Caco-2 (cell line): ENCODE measurements around the gene GLIS1. TPM values are rescaled to one million over a fixed set of nuclear protein-coding genes. Genes with fewer than 3 reads are reported as not detected.

Source experiments
- BruUV-seq: library from RNA; stranded (reverse); fragments of 400-500 nt; replicated peaks from 2 replicates; lab custom pipeline; 2021; lab: Mats Ljungman, UMichigan
- CTCF ChIA-PET: fragments of 300-600 bp; sonication (Branson Sonifier 250); formaldehyde crosslinking; loops from one replicate; lab custom pipeline; 2022; ENCODE audit warnings: antibody characterized with exemption; lab: Charles Lee
- POLR2A ChIA-PET: fragments of 300-600 bp; sonication (Branson Sonifier 250); formaldehyde crosslinking; loops from one replicate; lab custom pipeline; 2022; ENCODE audit warnings: antibody characterized with exemption; lab: Charles Lee
- DNase-seq, 2 experiments: peaks; one replicate each; pipeline versions ENCODE4 v3.0.0 to v3.0.0-alpha.2; 2020 to 2022
- H3K27me3 ChIP-seq: replicated peaks from 2 replicates; pipeline ENCODE4 v1.6.0; 2011; ENCODE audit warnings: low read length; ENCODE audit not compliant: control insufficient read depth, insufficient read depth
- H3K36me3 ChIP-seq: 2 replicates; pipeline ENCODE4 v1.5.1; 2011; ENCODE audit warnings: low read length; ENCODE audit not compliant: control insufficient read depth, insufficient read depth
- H3K4me1 ChIP-seq: fragments of 250-450 bp; sonication (Bioruptor Pico); 2 replicates; pipeline ENCODE4 v1.5.1; 2020; ENCODE audit warnings: mild to moderate bottlenecking
- H3K4me3 ChIP-seq: 2 replicates; pipeline ENCODE4 v1.5.1; 2011; ENCODE audit warnings: low read depth, mild to moderate bottlenecking, control low read depth, low read length
- H3K9me3 ChIP-seq: fragments of 250-450 bp; sonication (Bioruptor Pico); 2 replicates; pipeline ENCODE4 v1.5.1; 2020; ENCODE audit warnings: mild to moderate bottlenecking, moderate library complexity
- H3K27ac Mint-ChIP-seq: one replicate; pipeline ENCODE4 v1.8.0; 2022; ENCODE audit warnings: mixed read lengths; ENCODE audit not compliant: unreplicated experiment
- H3K27me3 Mint-ChIP-seq: one replicate; pipeline ENCODE4 v1.8.0; 2022; ENCODE audit warnings: mixed read lengths; ENCODE audit not compliant: insufficient read depth, unreplicated experiment
- H3K36me3 Mint-ChIP-seq: one replicate; pipeline ENCODE4 v1.8.0; 2022; ENCODE audit warnings: mild to moderate bottlenecking, mixed read lengths; ENCODE audit not compliant: insufficient read depth, unreplicated experiment
- H3K4me1 Mint-ChIP-seq: one replicate; pipeline ENCODE4 v1.8.0; 2022; ENCODE audit warnings: low read depth, mixed read lengths; ENCODE audit not compliant: unreplicated experiment
- H3K4me3 Mint-ChIP-seq: one replicate; pipeline ENCODE4 v1.8.0; 2022; ENCODE audit warnings: mild to moderate bottlenecking, moderate library complexity, mixed read lengths; ENCODE audit not compliant: unreplicated experiment
- H3K9me3 Mint-ChIP-seq: one replicate; pipeline ENCODE4 v1.8.0; 2022; ENCODE audit warnings: mixed read lengths; ENCODE audit not compliant: unreplicated experiment
- intact Hi-C: fragments of 100-400 bp; cut with micrococcal nuclease; formaldehyde crosslinking; loops from one replicate; pipeline ENCODE4 v1.10.0; 2022; ENCODE audit not compliant: unreplicated experiment
- total RNA-seq: library from RNA; stranded (reverse); gene quantifications from 2 replicates; pipeline ENCODE4 v1.2.3, GENCODE V29; 2022
- TF ChIP-seq, protein P1 (sequence below), 2 experiments: fragments of 200-600 bp in 1 of 2; IDR thresholded peaks; 1 replicate in 1 of 2; 2 replicates in 1 of 2; pipeline versions ENCODE4 v1.5.1 to v1.8.0; 2011 to 2022; ENCODE audit warnings: antibody characterized with exemption in 1 of 2, control low read depth in 1 of 2, inconsistent platforms in 1 of 2, low read depth in 1 of 2, low read length in 1 of 2, mild to moderate bottlenecking in 1 of 2, moderate library complexity in 1 of 2; ENCODE audit not compliant: insufficient read depth in 1 of 2, severe bottlenecking in 1 of 2, unreplicated experiment in 1 of 2

The GLIS1 gene
- total RNA-seq, 1 experiment from 2014 or later, result not detected

DNA sequence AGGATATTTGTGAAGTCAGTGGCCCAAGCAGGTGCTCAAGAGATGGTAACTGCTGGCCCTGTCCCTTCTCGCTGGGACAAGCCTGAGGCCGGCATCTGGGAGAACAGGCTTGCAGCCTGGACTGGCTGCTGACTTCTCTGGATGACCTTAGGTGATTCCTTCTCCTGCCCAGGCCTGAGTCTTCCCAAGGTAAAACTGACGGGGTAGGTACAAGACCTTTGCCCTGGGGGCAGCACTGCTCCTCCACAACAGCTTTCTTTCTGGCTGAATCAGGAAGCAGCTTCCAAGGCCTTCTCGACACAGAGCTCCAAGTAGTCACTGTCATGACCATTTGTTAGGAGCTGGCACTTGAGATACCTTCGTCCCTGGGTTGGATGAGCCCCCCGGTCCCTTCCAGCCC, 220.2 kb downstream of the GLIS1 start:
- no peaks in the 10 kb centered on the region for H3K27me3 ChIP-seq
- CTCF ChIA-PET, result interaction anchor here (1.7 kb wide), 1 partner anchor 33 kb away, joined by 7 read pairs; no protein-coding TSS in a partner anchor
- TF ChIP-seq, protein P1, sequence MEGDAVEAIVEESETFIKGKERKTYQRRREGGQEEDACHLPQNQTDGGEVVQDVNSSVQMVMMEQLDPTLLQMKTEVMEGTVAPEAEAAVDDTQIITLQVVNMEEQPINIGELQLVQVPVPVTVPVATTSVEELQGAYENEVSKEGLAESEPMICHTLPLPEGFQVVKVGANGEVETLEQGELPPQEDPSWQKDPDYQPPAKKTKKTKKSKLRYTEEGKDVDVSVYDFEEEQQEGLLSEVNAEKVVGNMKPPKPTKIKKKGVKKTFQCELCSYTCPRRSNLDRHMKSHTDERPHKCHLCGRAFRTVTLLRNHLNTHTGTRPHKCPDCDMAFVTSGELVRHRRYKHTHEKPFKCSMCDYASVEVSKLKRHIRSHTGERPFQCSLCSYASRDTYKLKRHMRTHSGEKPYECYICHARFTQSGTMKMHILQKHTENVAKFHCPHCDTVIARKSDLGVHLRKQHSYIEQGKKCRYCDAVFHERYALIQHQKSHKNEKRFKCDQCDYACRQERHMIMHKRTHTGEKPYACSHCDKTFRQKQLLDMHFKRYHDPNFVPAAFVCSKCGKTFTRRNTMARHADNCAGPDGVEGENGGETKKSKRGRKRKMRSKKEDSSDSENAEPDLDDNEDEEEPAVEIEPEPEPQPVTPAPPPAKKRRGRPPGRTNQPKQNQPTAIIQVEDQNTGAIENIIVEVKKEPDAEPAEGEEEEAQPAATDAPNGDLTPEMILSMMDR (IDR thresholded peaks at IDR 0.05; ENCODE audit: insufficient read depth in 1 of 2, low read depth in 1 of 2, low read length in 1 of 2, severe bottlenecking in 1 of 2, unreplicated experiment in 1 of 2), result no peak

DNA sequence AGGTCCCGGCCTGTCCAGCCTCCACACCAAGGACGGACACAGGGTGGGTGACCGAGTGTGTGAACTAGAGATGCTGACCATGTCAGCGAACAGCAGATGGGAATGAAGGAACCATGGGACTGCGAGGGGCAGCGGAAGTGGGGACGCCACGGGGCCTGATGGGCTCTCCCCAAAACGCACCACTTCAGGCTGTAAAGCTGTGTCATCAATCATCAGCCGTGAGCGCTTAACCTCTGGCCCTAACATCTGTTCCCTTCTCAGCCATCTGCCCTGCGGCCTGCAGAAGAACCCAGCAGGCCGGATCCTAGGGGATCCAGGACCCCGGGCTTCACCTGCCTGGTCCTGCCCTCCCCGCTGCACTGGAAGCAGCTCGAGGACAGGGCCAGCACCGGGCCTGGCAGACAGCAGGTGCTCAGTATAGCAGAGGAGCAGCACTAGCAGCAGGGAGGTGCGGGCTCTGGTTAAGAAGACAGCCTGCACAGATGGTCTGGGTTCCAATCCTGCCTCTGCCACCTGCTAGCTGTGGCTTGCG, 221.1 kb downstream of the GLIS1 start:
- Mint-ChIP-seq H3K27ac (no peak overlapping the region), H3K27me3 (no peaks in the 10 kb centered on the region), H3K9me3 (no peaks in the 10 kb centered on the region), H3K4me3 (no peak overlapping the region), H3K4me1 (peaks cover 7% of the 10 kb centered on the region), H3K36me3 (no peaks in the 10 kb centered on the region)
- no peak overlapping the region for H3K4me3 ChIP-seq
- TF ChIP-seq, protein P1 (IDR thresholded peaks at IDR 0.05; ENCODE audit: insufficient read depth in 1 of 2, low read depth in 1 of 2, low read length in 1 of 2, severe bottlenecking in 1 of 2, unreplicated experiment in 1 of 2), result no peak
- no peaks in the 10 kb centered on the region for H3K36me3 ChIP-seq
- BruUV-seq, result no TSS peak
- peaks cover 22% of the 10 kb centered on the region for H3K4me1 ChIP-seq
- no peak for DNase-seq
- no peaks in the 10 kb centered on the region for H3K9me3 ChIP-seq
- CTCF ChIA-PET, result interaction anchor here (0.5 kb wide), 1 partner anchor 76 kb away, joined by 5 read pairs; no protein-coding TSS in a partner anchor
- no peaks in the 10 kb centered on the region for H3K27me3 ChIP-seq
- intact Hi-C loops, result no loop called here
- POLR2A ChIA-PET, result no interaction called here

More for the DNA sequence above, 220.2 kb downstream of the GLIS1 start:
- Histone ChIP-seq H3K36me3 (no peaks in the 10 kb centered on the region), H3K9me3 (no peaks in the 10 kb centered on the region), H3K4me3 (no peak overlapping the region), H3K4me1 (peaks cover 22% of the 10 kb centered on the region)
- peak overlapping the region; percentile 74 for H3K27ac Mint-ChIP-seq
- intact Hi-C loops, result no loop called here
- no peak overlapping the region for H3K4me3 Mint-ChIP-seq
- no peaks in the 10 kb centered on the region for H3K9me3 Mint-ChIP-seq
- peak; percentile 48 to 76 for DNase-seq
- H3K36me3 Mint-ChIP-seq, result no peaks in the 10 kb centered on the region
- H3K4me1 Mint-ChIP-seq, result peaks cover 7% of the 10 kb centered on the region
- BruUV-seq, result no TSS peak
- POLR2A ChIA-PET, result no interaction called here
- H3K27me3 Mint-ChIP-seq, result no peaks in the 10 kb centered on the region

DNA sequence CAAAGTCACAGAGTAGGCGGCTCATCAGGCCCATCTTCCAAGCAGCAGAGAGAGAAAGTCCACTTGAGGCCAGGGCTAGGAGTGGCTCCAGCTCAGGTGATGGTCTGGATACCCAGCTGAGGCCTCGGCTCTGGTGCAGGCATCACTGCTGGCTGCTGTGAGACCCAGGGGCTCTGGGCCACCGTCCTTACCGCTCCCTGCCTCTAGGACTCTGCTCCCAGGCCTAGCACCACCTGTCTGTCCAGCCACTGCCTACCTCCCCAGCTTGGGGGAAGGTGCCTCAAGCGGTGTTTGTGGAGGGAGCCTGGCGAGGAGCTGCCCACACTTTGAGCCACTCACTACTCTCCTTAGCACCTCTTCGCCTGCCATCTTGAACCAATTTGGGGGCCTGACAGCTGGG, 221.9 kb downstream of the GLIS1 start:
- no peaks in the 10 kb centered on the region for H3K36me3 ChIP-seq
- no peaks in the 10 kb centered on the region for H3K27me3 Mint-ChIP-seq
- peaks cover 22% of the 10 kb centered on the region for H3K4me1 ChIP-seq
- H3K4me3 Mint-ChIP-seq, result no peak overlapping the region
- no peak for DNase-seq
- no peak overlapping the region for H3K27ac Mint-ChIP-seq
- no peaks in the 10 kb centered on the region for H3K9me3 ChIP-seq
- TF ChIP-seq, protein P1 (IDR thresholded peaks at IDR 0.05; ENCODE audit: insufficient read depth in 1 of 2, low read depth in 1 of 2, low read length in 1 of 2, severe bottlenecking in 1 of 2, unreplicated experiment in 1 of 2), result no peak
- H3K27me3 ChIP-seq, result no peaks in the 10 kb centered on the region
- no peaks in the 10 kb centered on the region for H3K36me3 Mint-ChIP-seq
- CTCF ChIA-PET, result interaction anchor here (0.5 kb wide), 1 partner anchor 76 kb away, joined by 5 read pairs; no protein-coding TSS in a partner anchor
- H3K4me3 ChIP-seq, result no peak overlapping the region
- POLR2A ChIA-PET, result no interaction called here
- intact Hi-C loops, result no loop called here
- no TSS peak for BruUV-seq
- H3K9me3 Mint-ChIP-seq, result no peaks in the 10 kb centered on the region
- peaks cover 7% of the 10 kb centered on the region for H3K4me1 Mint-ChIP-seq
